ENCODE measurements around the gene NBEAL1. TPM values are rescaled to one million over a fixed set of nuclear protein-coding genes. Genes with fewer than 3 reads are reported as not detected.
A peak's percentile ranks its signal among the peaks of the same experiment; 100 is the strongest.
"Not testable (repeated sequence)": the region's sequence is repeated elsewhere in the genome, so short reads cannot be mapped to it uniquely, and the experiment has no call there.

Gene NBEAL1
- total RNA-seq, 4 donors from 2014 or later, result 43.7 to 140 (median 90.2) TPM

GRCh38 chr2:203185864-203186263 is 171.2 kb downstream of the NBEAL1 start:
- H3K9me3 ChIP-seq, result no peaks in the 10 kb centered on the region
- H3K36me3 ChIP-seq, result peaks cover 0 to 73% (median 0%) of the 10 kb centered on the region in 3 donors
- no peak overlapping the region for H3K27ac ChIP-seq
- TF ChIP-seq POLR2A (IDR thresholded peaks at IDR 0.05) (no peak), CTCF (IDR thresholded peaks at IDR 0.05) (no peak)
- DNase-seq, result no peak
- no peaks in the 10 kb centered on the region for H3K27me3 ChIP-seq
- H3K4me1 ChIP-seq, result no peaks in the 10 kb centered on the region
- H3K4me3 ChIP-seq, result no peak overlapping the region

- H3K36me3 ChIP-seq, result peaks cover 0 to 59% (median 0%) of the 10 kb centered on the region in 3 donors
- not testable (repeated sequence) for H3K9me3 ChIP-seq, H3K27me3 ChIP-seq, H3K4me1 ChIP-seq, H3K27ac ChIP-seq, DNase-seq, H3K4me3 ChIP-seq
These were observed 175.9 kb downstream of the NBEAL1 start for GRCh38 chr2:203190547-203190946.

- DNase-seq, result peak in 1 of 3 donors; percentile 21
- H3K36me3 ChIP-seq, result peaks cover 0 to 58% (median 0%) of the 10 kb centered on the region in 3 donors
- not testable (repeated sequence) for H3K4me1 ChIP-seq, H3K4me3 ChIP-seq, H3K27ac ChIP-seq, H3K27me3 ChIP-seq, H3K9me3 ChIP-seq
These were observed 176.4 kb downstream of the NBEAL1 start for GRCh38 chr2:203191026-203191425.

GRCh38 chr2:203191961-203192360 is 177.3 kb downstream of the NBEAL1 start:
- Histone ChIP-seq H3K4me3 (no peak overlapping the region), H3K4me1 (no peaks in the 10 kb centered on the region), H3K36me3 (peaks cover 0 to 53% (median 0%) of the 10 kb centered on the region in 3 donors), H3K9me3 (no peaks in the 10 kb centered on the region), H3K27me3 (no peaks in the 10 kb centered on the region), H3K27ac (no peak overlapping the region)
- TF ChIP-seq POLR2A (IDR thresholded peaks at IDR 0.05), result no peak
- no peak for TF ChIP-seq CTCF (IDR thresholded peaks at IDR 0.05)
- DNase-seq, result no peak

GRCh38 chr2:203195331-203196036 is 180.8 kb downstream of the NBEAL1 start:
- no peak for DNase-seq
- peaks cover 0 to 64% (median 0%) of the 10 kb centered on the region in 3 donors for H3K36me3 ChIP-seq
- H3K4me3 ChIP-seq, result no peak overlapping the region
- TF ChIP-seq CTCF (IDR thresholded peaks at IDR 0.05) (no peak), POLR2A (IDR thresholded peaks at IDR 0.05) (no peak)
- H3K9me3 ChIP-seq, result no peaks in the 10 kb centered on the region
- H3K27me3 ChIP-seq, result no peaks in the 10 kb centered on the region
- no peak overlapping the region for H3K27ac ChIP-seq
- no peaks in the 10 kb centered on the region for H3K4me1 ChIP-seq

GRCh38 chr2:203200866-203201265 is 186.2 kb downstream of the NBEAL1 start:
- DNase-seq, result no peak
- TF ChIP-seq POLR2A (IDR thresholded peaks at IDR 0.05) (no peak), CTCF (IDR thresholded peaks at IDR 0.05) (no peak)
- Histone ChIP-seq H3K27ac (no peak overlapping the region), H3K4me3 (no peak overlapping the region), H3K9me3 (no peaks in the 10 kb centered on the region), H3K4me1 (no peaks in the 10 kb centered on the region), H3K36me3 (peaks cover 0 to 66% (median 0%) of the 10 kb centered on the region in 3 donors), H3K27me3 (no peaks in the 10 kb centered on the region)

GRCh38 chr2:203201426-203201825 is 186.8 kb downstream of the NBEAL1 start:
- no peaks in the 10 kb centered on the region for H3K4me1 ChIP-seq
- H3K36me3 ChIP-seq, result peaks cover 0 to 65% (median 0%) of the 10 kb centered on the region in 3 donors
- DNase-seq, result no peak
- TF ChIP-seq CTCF (IDR thresholded peaks at IDR 0.05) (no peak), POLR2A (IDR thresholded peaks at IDR 0.05) (no peak)
- no peak overlapping the region for H3K4me3 ChIP-seq
- no peaks in the 10 kb centered on the region for H3K9me3 ChIP-seq
- no peak overlapping the region for H3K27ac ChIP-seq
- H3K27me3 ChIP-seq, result no peaks in the 10 kb centered on the region

All from Peyer's patch (tissue), 4 donors.